GM21526 (cell line): ENCODE measurements around the gene NECTIN1.

ENCODE experiments used
- ATAC-seq: cut with Tn5 transposase; IDR thresholded peaks from one replicate; pipeline ENCODE4 v1.9.1; 2021; ENCODE audit warnings: moderate library complexity; ENCODE audit not compliant: unreplicated experiment, low FRiP score

The NECTIN1 gene

DNA sequence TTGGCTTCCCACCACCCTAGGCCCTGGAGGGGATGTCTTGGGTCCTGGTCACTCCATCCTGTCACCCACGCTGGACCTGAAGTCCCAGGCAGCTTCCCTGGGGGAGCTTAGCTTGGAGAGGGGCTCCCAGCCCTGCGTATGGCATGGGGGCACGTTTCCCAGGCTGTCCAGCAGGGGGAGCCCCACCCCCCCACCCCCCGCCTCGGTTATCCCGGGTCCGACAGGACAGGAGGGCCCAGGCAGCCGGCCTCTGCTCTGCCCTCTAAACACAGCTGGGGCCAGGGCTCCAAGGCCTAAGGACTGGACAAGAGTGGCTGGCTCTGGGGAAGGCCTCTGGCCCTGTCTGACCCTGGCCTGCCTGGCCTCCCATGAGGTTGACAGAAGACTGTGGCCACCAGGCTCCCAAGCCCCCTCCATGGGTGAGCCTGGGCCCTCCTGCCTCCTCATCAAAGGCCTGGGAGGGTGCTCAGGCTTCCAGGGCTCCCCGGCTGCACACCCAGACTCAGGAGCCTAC, 104.8 kb downstream of the NECTIN1 start:
- no peak for ATAC-seq

DNA sequence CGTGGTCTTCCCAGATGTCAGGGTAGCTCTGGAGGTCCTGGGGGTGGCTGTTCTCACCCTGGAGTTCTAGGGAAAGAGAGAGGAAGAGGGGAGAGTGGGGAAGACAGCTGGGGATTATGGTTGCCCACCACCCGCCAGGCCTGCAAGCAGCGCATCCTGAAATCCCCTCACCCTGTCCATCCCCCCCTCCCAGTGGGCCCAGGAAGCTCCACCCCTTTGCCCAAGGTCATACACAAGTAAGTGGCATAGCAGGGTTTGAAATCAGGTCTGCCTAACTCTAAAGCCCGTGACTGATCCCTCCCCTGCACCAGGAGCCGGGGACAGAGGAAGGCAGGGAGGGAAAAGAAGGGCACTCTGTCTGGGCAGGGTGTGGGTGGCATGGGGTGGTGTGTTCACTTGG, 105.3 kb downstream of the NECTIN1 start:
- ATAC-seq: no peak

DNA sequence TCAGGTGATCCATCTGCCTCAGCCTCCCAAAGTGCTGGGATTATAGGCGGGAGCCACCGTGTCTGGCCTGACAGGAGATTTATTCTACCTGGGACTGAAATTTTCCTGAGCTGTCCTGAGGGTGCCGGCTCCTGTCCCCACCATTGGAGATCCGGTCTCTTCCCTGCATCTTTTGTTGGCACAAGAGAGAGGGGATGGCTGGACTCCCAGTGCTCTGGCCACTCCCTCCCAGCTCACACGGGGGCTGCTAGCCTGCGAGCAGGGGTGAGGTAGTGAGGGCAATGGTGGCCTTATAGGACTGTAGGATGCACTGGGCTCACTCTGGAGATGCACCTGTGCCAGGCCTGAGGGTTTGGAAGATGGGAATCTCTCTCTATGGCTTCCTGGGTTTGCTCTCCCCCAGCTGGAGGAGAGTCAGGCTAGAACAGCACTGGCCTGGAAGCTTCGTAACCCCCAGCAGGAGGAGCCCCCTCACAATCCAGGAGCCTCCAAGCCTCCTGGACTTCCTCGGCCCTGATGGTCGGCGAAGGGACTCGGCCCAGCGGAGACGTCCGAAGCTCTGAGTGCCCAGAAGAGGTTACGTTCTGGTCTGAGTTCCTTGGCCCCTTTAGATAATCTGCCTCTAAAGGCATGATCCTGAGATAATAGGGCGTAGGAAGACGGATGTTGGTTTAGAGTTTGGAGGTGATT, 106.4 kb downstream of the NECTIN1 start:
- no peak for ATAC-seq

GRCh38 chr11:119619665-119620064, 109.3 kb downstream of the NECTIN1 start:
- ATAC-seq: no peak

GRCh38 chr11:119618208-119618909, 110.6 kb downstream of the NECTIN1 start:
- ATAC-seq: no peak

DNA sequence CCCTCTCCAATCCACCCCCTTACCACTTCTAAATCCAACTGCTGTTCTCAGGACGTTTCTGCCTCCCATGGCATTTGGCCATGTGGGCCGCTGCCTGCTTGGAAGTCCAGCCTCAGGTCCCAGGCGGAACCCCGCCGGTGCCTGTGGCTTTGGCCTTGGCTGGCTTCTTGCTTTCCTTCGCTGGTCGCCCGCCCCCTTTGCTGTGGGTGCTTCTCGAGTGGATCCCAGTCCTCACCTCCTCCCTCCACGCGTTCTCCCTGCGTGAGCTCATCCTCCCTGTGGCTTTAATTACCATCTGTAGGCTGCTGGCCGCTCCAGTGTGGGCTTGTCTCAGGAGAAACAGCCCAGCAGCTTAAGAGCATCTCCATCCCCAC, 111.7 kb downstream of the NECTIN1 start:
- no peak for ATAC-seq

- ATAC-seq: no peak
Observed at GRCh38 chr11:119616586-119617339, 112.2 kb downstream of the NECTIN1 start.

DNA sequence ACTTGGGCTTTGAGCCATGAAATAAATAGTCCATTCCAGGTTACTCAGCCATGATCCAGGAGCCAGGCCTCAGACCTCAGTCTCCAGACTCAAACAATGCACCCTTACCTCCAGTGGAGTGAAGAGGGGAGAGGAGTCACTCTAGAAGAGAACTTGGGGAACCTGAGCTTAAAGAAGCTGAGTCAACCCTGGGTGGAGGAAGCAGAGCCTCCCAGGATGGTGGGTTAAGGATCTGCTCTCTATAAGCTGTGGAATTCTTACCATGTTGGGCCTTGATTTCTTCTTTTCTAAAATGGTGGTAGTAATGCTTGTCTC, 113.2 kb downstream of the NECTIN1 start:
- no peak for ATAC-seq

GRCh38 chr11:119615003-119615881, 113.8 kb downstream of the NECTIN1 start:
- no peak for ATAC-seq

- no peak for ATAC-seq
Observed at GRCh38 chr11:119614222-119615002, 114.6 kb downstream of the NECTIN1 start.

- ATAC-seq: no peak
Observed at GRCh38 chr11:119612814-119613213, 116.2 kb downstream of the NECTIN1 start.

GRCh38 chr11:119610836-119611426, 118.1 kb downstream of the NECTIN1 start:
- ATAC-seq: no peak

- no peak for ATAC-seq
Observed at GRCh38 chr11:119608781-119609180, 120.2 kb downstream of the NECTIN1 start.

- no peak for ATAC-seq
Observed at GRCh38 chr11:119608201-119608600, 120.8 kb downstream of the NECTIN1 start.

DNA sequence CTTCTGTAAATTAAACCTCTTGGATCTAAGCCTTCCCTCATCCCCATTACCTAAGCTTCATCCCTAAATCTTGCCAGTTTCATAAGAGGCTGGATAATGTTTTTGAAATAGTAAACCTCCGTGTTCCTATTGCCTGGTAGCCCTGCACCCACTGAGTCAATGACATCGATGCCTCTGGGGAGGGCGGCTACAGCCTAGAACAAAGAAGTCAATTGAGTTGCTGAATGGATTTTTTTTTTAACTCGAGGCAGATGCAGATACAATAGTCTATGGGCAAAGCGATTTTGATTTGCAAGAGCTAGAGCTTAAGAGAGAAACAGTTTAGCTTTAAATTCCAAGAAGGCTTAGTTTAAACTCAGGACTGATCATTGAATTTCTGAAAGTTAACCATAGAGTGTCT, 121.3 kb downstream of the NECTIN1 start:
- no peak for ATAC-seq

DNA sequence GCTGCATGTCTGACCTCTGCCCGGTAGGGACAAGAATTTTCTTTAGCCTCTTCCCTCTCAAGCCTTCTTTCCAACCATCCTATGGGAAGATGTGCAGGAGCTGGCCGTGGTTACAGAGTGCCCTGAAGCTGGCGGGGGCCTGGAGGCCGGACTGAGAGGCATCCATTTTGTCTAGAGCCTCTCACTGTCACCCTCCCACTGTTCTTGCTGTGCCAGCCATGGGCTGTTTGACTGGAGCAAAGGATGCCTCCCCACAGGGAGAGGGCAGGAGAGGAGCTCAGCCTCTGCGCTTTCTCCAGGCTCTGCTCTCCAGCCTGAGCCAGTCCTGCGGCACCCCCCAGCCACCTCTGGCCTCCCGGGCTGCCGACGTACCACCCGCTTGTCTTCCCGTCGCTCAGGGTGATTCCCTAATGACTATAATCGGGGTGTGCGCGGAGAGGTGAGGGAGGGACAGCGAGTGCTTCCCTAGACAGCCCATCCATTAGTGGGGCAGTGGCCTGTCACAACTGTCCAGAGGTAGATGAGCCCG, 123.8 kb downstream of the NECTIN1 start:
- ATAC-seq: no peak

DNA sequence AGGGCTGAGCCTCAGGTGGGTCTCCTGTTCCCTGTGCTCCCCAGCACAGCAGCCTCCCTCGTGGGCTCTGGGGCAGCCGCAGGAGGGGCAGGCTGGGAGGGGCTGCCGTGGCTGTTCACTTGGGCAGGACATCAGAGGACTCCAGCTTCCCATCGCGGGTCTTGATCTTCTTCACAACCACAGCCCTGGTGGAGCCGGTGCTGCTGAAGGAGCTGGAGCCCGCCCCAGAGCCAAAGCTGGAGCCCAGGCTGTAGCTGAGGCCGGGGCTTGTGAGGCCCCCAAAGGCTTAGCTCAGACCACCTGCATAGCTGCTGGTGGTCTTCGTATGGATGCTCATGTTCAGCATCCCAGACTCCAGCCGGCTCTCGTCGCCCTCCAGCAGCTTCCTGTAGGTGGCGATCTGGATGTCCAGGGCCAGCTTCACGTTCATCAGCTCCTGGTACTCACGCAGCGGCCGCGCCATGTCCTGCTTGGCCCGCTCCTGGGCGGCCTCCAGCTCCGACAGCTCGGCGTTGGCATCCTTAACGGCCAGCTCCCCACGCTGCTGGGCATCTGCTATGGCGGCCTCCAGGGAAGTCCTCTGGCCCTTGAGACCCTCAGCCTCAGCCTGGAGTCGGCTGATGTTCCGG, 126.1 kb downstream of the NECTIN1 start:
- no peak for ATAC-seq

- no peak for ATAC-seq
Observed at GRCh38 chr11:119599864-119600541, 129.0 kb downstream of the NECTIN1 start.
